Heart right ventricle (tissue), 16 donors: Measurements from ENCODE around the gene CMSS1. TPM values are rescaled to one million over a fixed set of nuclear protein-coding genes. Genes with fewer than 3 reads are reported as not detected.

Source experiments
- ATAC-seq, 8 donors: fragments of 200-7000 bp; cut with Tn5 transposase; one replicate each; pipeline ENCODE4 v1.9.1; 2020; ENCODE audit warnings: mild to moderate bottlenecking in 8 of 8, moderate library complexity in 8 of 8, moderate number of reproducible peaks in 1 of 8
- DNase-seq, 2 donors: peaks; one replicate each; pipeline ENCODE4 v3.0.0-alpha.2; 2020
- H3K27ac ChIP-seq, 10 donors: fragments of 200-600 bp; sonication (generic) in 2 of 10; one replicate each; pipeline versions ENCODE4 v1.5.0 to v1.8.0; 2020 to 2022; ENCODE audit warnings: mild to moderate bottlenecking in 3 of 10
- H3K27me3 ChIP-seq, 7 donors: fragments of 200-600 bp; one replicate each; pipeline ENCODE4 v1.8.0; 2021 to 2022; ENCODE audit warnings: mild to moderate bottlenecking in 2 of 7
- H3K36me3 ChIP-seq, 9 donors: fragments of 200-600 bp; sonication (generic) in 1 of 9; one replicate each; pipeline versions ENCODE4 v1.5.0 to v1.8.0; 2020 to 2022; ENCODE audit warnings: mild to moderate bottlenecking in 2 of 9
- H3K4me1 ChIP-seq, 9 donors: fragments of 200-600 bp; sonication (generic) in 1 of 9; one replicate each; pipeline versions ENCODE4 v1.5.0 to v1.8.0; 2020 to 2022; ENCODE audit warnings: mild to moderate bottlenecking in 4 of 9
- H3K4me3 ChIP-seq, 10 donors: fragments of 200-600 bp; sonication (generic) in 2 of 10; one replicate each; pipeline versions ENCODE4 v1.5.0 to v1.8.0; 2020 to 2022; ENCODE audit warnings: mild to moderate bottlenecking in 7 of 10, moderate library complexity in 2 of 10
- H3K9me3 ChIP-seq, 11 donors: fragments of 200-600 bp in 10 of 11; sonication (generic) in 2 of 11; one replicate each; pipeline versions ENCODE4 v1.5.0 to v1.8.0; 2013 to 2022; ENCODE audit warnings: mild to moderate bottlenecking in 2 of 11, control low read depth in 1 of 11, moderate library complexity in 1 of 11
- CTCF ChIP-seq, 9 donors: fragments of 200-600 bp; sonication (generic) in 2 of 9; IDR thresholded peaks; one replicate each; pipeline versions ENCODE4 v1.5.0 to v1.8.0; 2021 to 2022; ENCODE audit warnings: antibody characterized with exemption in 9 of 9, mild to moderate bottlenecking in 5 of 9, moderate library complexity in 1 of 9
- WGBS, 2 donors: extraction: QIAGEN DNeasy Blood & Tissue Kit; methylation state at CpG; one replicate each; pipeline ENCODE4 v1.1.7; 2013; ENCODE audit warnings: inconsistent platforms in 1 of 2; 5-methylcytosine and 5-hydroxymethylcytosine counted together
- intact Hi-C, 10 donors: fragments of 100-400 bp; cut with DNase I; formaldehyde crosslinking; loops; one replicate each; pipeline versions ENCODE4 v1.11.1 to v1.14.2; 2022
- polyA plus RNA-seq, 2 donors: library from polyadenylated mRNA; stranded (reverse); fragments of 200-250 nt; gene quantifications; one replicate each; pipeline ENCODE4 v1.2.3, GENCODE V29; 2013
- total RNA-seq, 10 donors: library from RNA; stranded (reverse); fragmentation: NEBNext Ultra II Directional in 3 of 10; extraction: Animal tissue kit (Norgen Biotek cat#: 25700) in 3 of 10; gene quantifications; one replicate each; pipeline versions ENCODE4 v1.2.1 to v1.2.4, GENCODE V29; 2021 to 2023
- donor health status: Arrhythmogenic right ventricular cardiomyopathy.
- donor health status: ischemic (EF 13 %, LVEDD 7.1; RV severe dilation, severe dysfunction).
- donor health status: healthy with polysubstance abuse.
- donor health status: DM: no; HTN: yes; CAD: no.
- donor health status: DM: no; HTN: no; CAD: no.
- donor health status: ischemic (EF 25% LVEDD 6.9; RV normal size, moderate dysfunction).
- donor health status: ischemic (EF 25% LVEDD 5.7; RV mildly dilated, moderate dysfunction).
- donor health status: healthy.
- donor health status: DM: yes; HTN: yes; CAD: no.
- donor health status: Ischemic cardiomyopathy.
- donor health status: ischemic (EF 35%, LVEDD 5.7; RV mildly dilated, moderate dysfunction).
- donor health status: nonischemic (EF 11% LVEDD 7.7; RV severe dilation, severe dysfunction).
- donor health status: DM: yes; HTN: yes; CAD: no.
- donor health status: PGD.
- donor health status: ischemic (EF 29% LVEDD 5.4; RV normal size, mild dysfunction).
- donor health status: nonischemic (EF 23%, LVEDD 6.1; RV moderate dilation, normal function).

Gene CMSS1
- total and polyA plus RNA-seq, 12 donors, result 24.6 to 45.4 (median 34.6) TPM

- no peak for TF ChIP-seq CTCF (IDR thresholded peaks at IDR 0.05)
Measured at GRCh38 chr3:99777708-99778107, 40.0 kb upstream of the CMSS1 start.

GRCh38 chr3:99780749-99781148 is 36.9 kb upstream of the CMSS1 start:
- H3K36me3 ChIP-seq, result no peaks in the 10 kb centered on the region
- 59 to 75% methylated on average over 3 of the region's 3 CpGs for WGBS, 2 donors
- no peak overlapping the region for H3K27ac ChIP-seq
- ATAC-seq, result no peak
- H3K4me3 ChIP-seq, result no peak overlapping the region
- H3K27me3 ChIP-seq, result peaks cover 0 to 4% (median 0%) of the 10 kb centered on the region in 7 donors
- intact Hi-C loops, result loop anchor here in 2 of 10 donors (10.0 kb wide), 2 partner anchors 276 to 286 kb away; no protein-coding TSS in a partner anchor
- H3K9me3 ChIP-seq, result no peaks in the 10 kb centered on the region
- H3K4me1 ChIP-seq, result peaks cover 0 to 5% (median 0%) of the 10 kb centered on the region in 9 donors
- no peak for TF ChIP-seq CTCF (IDR thresholded peaks at IDR 0.05)
- no peak for DNase-seq

More at GRCh38 chr3:99777708-99778107, 40.0 kb upstream of the CMSS1 start:
- no peak overlapping the region for H3K27ac ChIP-seq
- no peak for ATAC-seq
- WGBS, 2 donors, result 80 to 85% methylated on average over 2 of the region's 2 CpGs
- no peak overlapping the region for H3K4me3 ChIP-seq
- no peaks in the 10 kb centered on the region for H3K36me3 ChIP-seq
- no peak for DNase-seq
- H3K9me3 ChIP-seq, result no peaks in the 10 kb centered on the region
- H3K27me3 ChIP-seq, result peaks cover 0 to 4% (median 0%) of the 10 kb centered on the region in 7 donors
- intact Hi-C loops, result no loop called here
- peaks cover 0 to 10% (median 0%) of the 10 kb centered on the region in 9 donors for H3K4me1 ChIP-seq

GRCh38 chr3:99781761-99782160 is 35.9 kb upstream of the CMSS1 start:
- ATAC-seq, result no peak
- no peak overlapping the region for H3K27ac ChIP-seq
- DNase-seq, result no peak
- intact Hi-C loops, result loop anchor here in 2 of 10 donors (10.0 kb wide), 2 partner anchors 277 to 287 kb away; no protein-coding TSS in a partner anchor
- no peak for TF ChIP-seq CTCF (IDR thresholded peaks at IDR 0.05)
- H3K27me3 ChIP-seq, result peaks cover 0 to 4% (median 0%) of the 10 kb centered on the region in 7 donors
- H3K36me3 ChIP-seq, result no peaks in the 10 kb centered on the region
- H3K4me1 ChIP-seq, result peaks cover 0 to 5% (median 0%) of the 10 kb centered on the region in 9 donors
- H3K9me3 ChIP-seq, result no peaks in the 10 kb centered on the region
- H3K4me3 ChIP-seq, result no peak overlapping the region
- 89 to 92% methylated on average over 3 of the region's 3 CpGs for WGBS, 2 donors

GRCh38 chr3:99783011-99783573 is 34.6 kb upstream of the CMSS1 start:
- intact Hi-C loops, result loop anchor here in 2 of 10 donors (10.0 kb wide), 2 partner anchors 278 to 288 kb away; no protein-coding TSS in a partner anchor
- no peaks in the 10 kb centered on the region for H3K36me3 ChIP-seq
- DNase-seq (no peak), ATAC-seq (peak in 1 of 8 donors; percentile 22)
- H3K9me3 ChIP-seq, result no peaks in the 10 kb centered on the region
- no peak for TF ChIP-seq CTCF (IDR thresholded peaks at IDR 0.05)
- peaks cover 0 to 4% (median 0%) of the 10 kb centered on the region in 7 donors for H3K27me3 ChIP-seq
- 55 to 61% methylated on average over 5 of the region's 5 CpGs for WGBS, 2 donors
- peaks cover 0 to 5% (median 0%) of the 10 kb centered on the region in 9 donors for H3K4me1 ChIP-seq
- peak overlapping the region in 1 of 10 donors; percentile 8 for H3K27ac ChIP-seq
- H3K4me3 ChIP-seq, result no peak overlapping the region
